ENCODE results near the gene RAPH1. TPM values are rescaled to one million over a fixed set of nuclear protein-coding genes. Genes with fewer than 3 reads are reported as not detected.
"Not testable (repeated sequence)": the region's sequence is repeated elsewhere in the genome, so short reads cannot be mapped to it uniquely, and the experiment has no call there.

RAPH1 gene
- total RNA-seq, 6 experiments from 2014 or later = 23.0 to 91.5 (median 53.4) TPM

GRCh38 chr2:203437511-203437910 lies 97.6 kb downstream of the RAPH1 start:
- Histone ChIP-seq H3K27me3 (no peaks in the 10 kb centered on the region), H3K36me3 (peaks cover 0 to 33% (median 16%) of the 10 kb centered on the region in 4 donors), H3K27ac (no peak overlapping the region), H3K9me3 (no peaks in the 10 kb centered on the region), H3K4me3 (no peak overlapping the region), H3K4me1 (peaks cover 0 to 51% (median 15%) of the 10 kb centered on the region in 4 donors)
- DNase-seq (no peak), ATAC-seq (peak in 3 of 4 donors; percentile 5 to 71 (median 40))
- TF ChIP-seq CTCF (IDR thresholded peaks at IDR 0.05) (no peak), POLR2A (IDR thresholded peaks at IDR 0.05) (no peak)
- intact Hi-C loops (cut with DNase I) = no loop called here
- WGBS (ENCODE audit: insufficient coverage, low coverage, low lambda C conversion rate, missing lambda C conversion rate) = 40% methylated on average over 4 of the region's 4 CpGs

GRCh38 chr2:203436496-203436895 lies 98.6 kb downstream of the RAPH1 start:
- H3K9me3 ChIP-seq = no peaks in the 10 kb centered on the region
- H3K27ac ChIP-seq = no peak overlapping the region
- H3K27me3 ChIP-seq = no peaks in the 10 kb centered on the region
- DNase-seq (no peak), ATAC-seq (no peak)
- TF ChIP-seq CTCF (IDR thresholded peaks at IDR 0.05) (no peak), POLR2A (IDR thresholded peaks at IDR 0.05) (no peak)
- 51% methylated on average over 2 of the region's 2 CpGs for WGBS (ENCODE audit: insufficient coverage, low coverage, low lambda C conversion rate, missing lambda C conversion rate)
- H3K4me3 ChIP-seq = no peak overlapping the region
- H3K36me3 ChIP-seq = peaks cover 0 to 23% (median 8%) of the 10 kb centered on the region in 4 donors
- intact Hi-C loops (cut with DNase I) = no loop called here
- peaks cover 0 to 42% (median 11%) of the 10 kb centered on the region in 4 donors for H3K4me1 ChIP-seq

GRCh38 chr2:203432811-203433210 lies 102.3 kb downstream of the RAPH1 start:
- H3K4me1 ChIP-seq = peaks cover 0 to 21% (median 3%) of the 10 kb centered on the region in 4 donors
- intact Hi-C loops (cut with DNase I) = no loop called here
- 45% methylated on average over 6 of the region's 6 CpGs for WGBS (ENCODE audit: insufficient coverage, low coverage, low lambda C conversion rate, missing lambda C conversion rate)
- DNase-seq (no peak), ATAC-seq (peak; percentile 15 to 58 (median 34))
- H3K27ac ChIP-seq = no peak overlapping the region
- no peaks in the 10 kb centered on the region for H3K9me3 ChIP-seq
- peaks cover 0 to 1% (median 0%) of the 10 kb centered on the region in 4 donors for H3K36me3 ChIP-seq
- no peak overlapping the region for H3K4me3 ChIP-seq
- no peaks in the 10 kb centered on the region for H3K27me3 ChIP-seq
- TF ChIP-seq CTCF (IDR thresholded peaks at IDR 0.05) = no peak
- TF ChIP-seq POLR2A (IDR thresholded peaks at IDR 0.05) = no peak

DNA sequence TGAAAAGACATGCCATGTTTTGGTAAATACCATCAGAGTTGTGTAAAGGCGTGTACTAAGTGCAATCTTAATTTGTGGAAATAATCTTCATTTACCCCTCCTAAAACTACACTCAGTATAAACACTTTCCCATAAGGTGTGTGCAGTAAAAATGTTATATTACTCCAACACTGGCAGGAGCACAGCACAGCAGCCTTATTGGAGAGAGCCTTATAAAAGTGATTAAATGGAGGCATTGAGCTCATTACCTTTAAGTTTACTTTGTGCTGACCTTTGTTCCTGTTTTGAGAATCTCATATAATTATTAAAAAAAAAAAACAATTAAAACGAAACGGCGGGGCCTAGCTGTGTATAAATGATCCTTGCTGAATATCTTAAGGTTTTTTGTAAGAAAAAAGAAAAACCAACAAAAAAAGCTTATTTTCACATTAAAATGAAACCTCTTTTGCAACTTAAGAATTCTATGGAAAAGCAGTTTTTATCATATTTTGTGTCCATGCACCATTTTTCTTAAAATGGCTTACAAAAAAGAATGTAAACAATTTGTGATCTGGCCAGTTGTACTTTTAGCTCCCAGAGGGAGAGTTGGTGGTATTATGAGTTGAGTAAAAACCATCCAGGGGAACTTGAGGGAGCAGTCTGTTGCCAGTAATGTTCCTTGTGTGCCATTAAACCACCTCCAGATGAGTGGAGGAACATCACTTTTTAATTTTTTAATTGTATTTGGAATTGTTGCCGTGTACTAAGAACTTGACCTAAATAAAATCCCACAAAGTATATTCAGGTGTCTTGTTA lies 103.5 kb downstream of the RAPH1 start:
- intact Hi-C loops (cut with DNase I) = no loop called here
- Histone ChIP-seq H3K27me3 (no peaks in the 10 kb centered on the region), H3K9me3 (no peaks in the 10 kb centered on the region), H3K36me3 (no peaks in the 10 kb centered on the region), H3K27ac (peak overlapping the region in 1 of 3 donors; percentile 9), H3K4me3 (no peak overlapping the region), H3K4me1 (peaks cover 0 to 14% (median 0%) of the 10 kb centered on the region in 4 donors)
- TF ChIP-seq POLR2A (IDR thresholded peaks at IDR 0.05) (no peak), CTCF (IDR thresholded peaks at IDR 0.05) (no peak)
- DNase-seq = no peak
- ATAC-seq = peak in 3 of 4 donors; percentile 20 to 39 (median 24)
- 41% methylated on average over 5 of the region's 5 CpGs for WGBS (ENCODE audit: insufficient coverage, low coverage, low lambda C conversion rate, missing lambda C conversion rate)

- DNase-seq; H3K4me3 ChIP-seq; H3K27me3 ChIP-seq; H3K36me3 ChIP-seq; H3K9me3 ChIP-seq; H3K27ac ChIP-seq; intact Hi-C loops (cut with DNase I): not testable (repeated sequence)
- 93% methylated on average over 2 of the region's 4 CpGs for WGBS (ENCODE audit: insufficient coverage, low coverage, low lambda C conversion rate, missing lambda C conversion rate)
- peaks cover 0 to 11% (median 0%) of the 10 kb centered on the region in 4 donors for H3K4me1 ChIP-seq
- peak in 3 of 4 donors; percentile 10 to 44 (median 43) for ATAC-seq
These were observed 105.5 kb downstream of the RAPH1 start for GRCh38 chr2:203429643-203430042.
